ENCODE results near the gene RPP25. TPM values are rescaled to one million over a fixed set of nuclear protein-coding genes. Genes with fewer than 3 reads are reported as not detected.

The RPP25 gene, protein sequence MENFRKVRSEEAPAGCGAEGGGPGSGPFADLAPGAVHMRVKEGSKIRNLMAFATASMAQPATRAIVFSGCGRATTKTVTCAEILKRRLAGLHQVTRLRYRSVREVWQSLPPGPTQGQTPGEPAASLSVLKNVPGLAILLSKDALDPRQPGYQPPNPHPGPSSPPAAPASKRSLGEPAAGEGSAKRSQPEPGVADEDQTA
- total RNA-seq, result 6.7 and 7.9 TPM in 2 replicates

GRCh38 chr15:74956648-74957475, at the start of gene RPP25:
RPP25 (minus strand) TSS chr15:74956772; CDS start chr15:74956583, 189 bp downstream.

GRCh38 chr15:74995182-74995778, 38.7 kb upstream of the RPP25 start, which contains the start of gene SCAMP5:
SCAMP5 (plus strand) TSS chr15:74995563; CDS start chr15:75011840, 16,277 bp downstream.

GRCh38 chr15:74937590-74938371, 18.8 kb downstream of the RPP25 start, which contains the start of gene COX5A:
COX5A (minus strand) TSS chr15:74938073; CDS start chr15:74938014, 59 bp downstream.

GRCh38 chr15:74906450-74907162, 50.0 kb downstream of the RPP25 start, which contains the start of gene FAM219B:
FAM219B (minus strand) TSS chr15:74906851; CDS start chr15:74906800, 51 bp downstream.

Other genes with a start within 250 kb of the RPP25 start
- 0.53 and 1.7 TPM in 2 replicates for gene CYP1A1, start 231.2 kb downstream of the RPP25 start, total RNA-seq
- gene CYP1A2, start 207.9 kb downstream of the RPP25 start, total RNA-seq, result not detected in 2 replicates
- 25.4 and 25.8 TPM in 2 replicates for gene CSK, start 174.7 kb downstream of the RPP25 start, total RNA-seq
- gene LMAN1L, start 143.9 kb downstream of the RPP25 start, total RNA-seq, result 0.13 and 0.25 TPM in 2 replicates
- under 0.01 TPM in 1 of 2 replicates, not detected in the other for gene CPLX3, start 130.1 kb downstream of the RPP25 start, total RNA-seq
- 13.1 and 15.3 TPM in 2 replicates for gene ULK3, start 113.6 kb downstream of the RPP25 start, total RNA-seq
- 15.2 and 17.0 TPM in 2 replicates for gene SCAMP2, start 83.4 kb downstream of the RPP25 start, total RNA-seq
- 37.9 and 39.5 TPM in 2 replicates for gene MPI, start 66.7 kb downstream of the RPP25 start, total RNA-seq
- gene FAM219B, start 49.9 kb downstream of the RPP25 start, total RNA-seq, result 38.2 and 38.7 TPM in 2 replicates
- 39.0 and 51.0 TPM in 2 replicates for gene COX5A, start 18.7 kb downstream of the RPP25 start, total RNA-seq
- 1.7 and 6.5 TPM in 2 replicates for gene SCAMP5, start 38.8 kb upstream of the RPP25 start, total RNA-seq
- gene PPCDC, start 66.8 kb upstream of the RPP25 start, total RNA-seq, result 9.0 and 10.2 TPM in 2 replicates
- gene C15orf39, start 245.1 kb upstream of the RPP25 start, total RNA-seq, result 2.4 and 4.0 TPM in 2 replicates